SH-SY5Y (cell line): Measurements from ENCODE around the gene RMND5A.

Source experiments
- GATA2 ChIP-seq: IDR thresholded peaks from 2 replicates; pipeline ENCODE4 v1.6.1; 2011; ENCODE audit warnings: mild to moderate bottlenecking, low read depth, low read length
- GATA3 ChIP-seq: IDR thresholded peaks from 2 replicates; pipeline ENCODE4 v1.6.1; 2011; ENCODE audit warnings: low read depth, mild to moderate bottlenecking, low read length, moderate library complexity

GRCh38 chr2:86775338-86775737, 55.2 kb downstream of the RMND5A start:
- no peak for TF ChIP-seq GATA3
- no peak for TF ChIP-seq GATA2
